ENCODE measurements around the gene SLC40A1. TPM values are rescaled to one million over a fixed set of nuclear protein-coding genes. Genes with fewer than 3 reads are reported as not detected.

Gene SLC40A1
- polyA plus RNA-seq = 1 to 10 TPM; 5.5 to 7.0 TPM

- Histone ChIP-seq H3K27me3 (ENCODE audit: control insufficient read depth in 1 of 2, insufficient read depth in 2 of 2, low read length in 2 of 2) (no peaks in the 10 kb centered on the region), H3K27ac (ENCODE audit: low read depth in 2 of 2, low read length in 1 of 2) (peak within 1 kb of the TSS; percentile 81 to 92), H3K4me1 (ENCODE audit: control insufficient read depth in 2 of 2, insufficient read depth in 2 of 2, low read length in 1 of 2) (peaks cover 2 to 7% of the 10 kb centered on the region in 2 donors), H3K36me3 (ENCODE audit: control insufficient read depth in 2 of 2, insufficient read depth in 2 of 2, low read length in 1 of 2) (no peaks in the 10 kb centered on the region), H3K4me3 (ENCODE audit: low read depth in 1 of 2, low read length in 2 of 2) (peak within 1 kb of the TSS; percentile 57 to 73), H3K9me3 (ENCODE audit: control insufficient read depth in 2 of 2, insufficient read depth in 1 of 2, low read depth in 1 of 2, low read length in 1 of 2) (no peaks in the 10 kb centered on the region)
- WGBS, 2 donors = 0 to 1% methylated on average over 72 to 78 of the region's 78 CpGs
Observed at GRCh38 chr2:189580658-189581353, at the start of gene SLC40A1. TSS of gene SLC40A1 (minus strand) at chr2:189580786. CDS start at chr2:189580460, 326 bp downstream.

GRCh38 chr2:189629531-189630453 is 49.2 kb upstream of the SLC40A1 start:
- Histone ChIP-seq H3K27ac (ENCODE audit: low read depth in 2 of 2, low read length in 1 of 2) (no peak overlapping the region), H3K27me3 (ENCODE audit: control insufficient read depth in 1 of 2, insufficient read depth in 2 of 2, low read length in 2 of 2) (no peaks in the 10 kb centered on the region), H3K9me3 (ENCODE audit: control insufficient read depth in 2 of 2, insufficient read depth in 1 of 2, low read depth in 1 of 2, low read length in 1 of 2) (no peaks in the 10 kb centered on the region), H3K4me1 (ENCODE audit: control insufficient read depth in 2 of 2, insufficient read depth in 2 of 2, low read length in 1 of 2) (no peaks in the 10 kb centered on the region), H3K4me3 (ENCODE audit: low read depth in 1 of 2, low read length in 2 of 2) (no peak overlapping the region), H3K36me3 (ENCODE audit: control insufficient read depth in 2 of 2, insufficient read depth in 2 of 2, low read length in 1 of 2) (no peaks in the 10 kb centered on the region)
- 67 to 76% methylated on average over 10 of the region's 10 CpGs for WGBS, 2 donors

GRCh38 chr2:189628817-189629530 is 48.4 kb upstream of the SLC40A1 start:
- no peak overlapping the region for H3K4me3 ChIP-seq (ENCODE audit: low read depth in 1 of 2, low read length in 2 of 2)
- no peaks in the 10 kb centered on the region for H3K9me3 ChIP-seq (ENCODE audit: control insufficient read depth in 2 of 2, insufficient read depth in 1 of 2, low read depth in 1 of 2, low read length in 1 of 2)
- H3K4me1 ChIP-seq (ENCODE audit: control insufficient read depth in 2 of 2, insufficient read depth in 2 of 2, low read length in 1 of 2) = no peaks in the 10 kb centered on the region
- H3K36me3 ChIP-seq (ENCODE audit: control insufficient read depth in 2 of 2, insufficient read depth in 2 of 2, low read length in 1 of 2) = no peaks in the 10 kb centered on the region
- no peaks in the 10 kb centered on the region for H3K27me3 ChIP-seq (ENCODE audit: control insufficient read depth in 1 of 2, insufficient read depth in 2 of 2, low read length in 2 of 2)
- 59 to 76% methylated on average over 9 of the region's 9 CpGs for WGBS, 2 donors
- no peak overlapping the region for H3K27ac ChIP-seq (ENCODE audit: low read depth in 2 of 2, low read length in 1 of 2)

GRCh38 chr2:189627789-189628188 is 47.2 kb upstream of the SLC40A1 start:
- Histone ChIP-seq H3K27me3 (ENCODE audit: control insufficient read depth in 1 of 2, insufficient read depth in 2 of 2, low read length in 2 of 2) (no peaks in the 10 kb centered on the region), H3K27ac (ENCODE audit: low read depth in 2 of 2, low read length in 1 of 2) (no peak overlapping the region), H3K4me1 (ENCODE audit: control insufficient read depth in 2 of 2, insufficient read depth in 2 of 2, low read length in 1 of 2) (no peaks in the 10 kb centered on the region), H3K4me3 (ENCODE audit: low read depth in 1 of 2, low read length in 2 of 2) (no peak overlapping the region), H3K36me3 (ENCODE audit: control insufficient read depth in 2 of 2, insufficient read depth in 2 of 2, low read length in 1 of 2) (no peaks in the 10 kb centered on the region), H3K9me3 (ENCODE audit: control insufficient read depth in 2 of 2, insufficient read depth in 1 of 2, low read depth in 1 of 2, low read length in 1 of 2) (no peaks in the 10 kb centered on the region)
- WGBS, 2 donors = 89 to 93% methylated on average over 1 of the region's 1 CpG

- no peak overlapping the region for H3K4me3 ChIP-seq (ENCODE audit: low read depth in 1 of 2, low read length in 2 of 2)
- no peaks in the 10 kb centered on the region for H3K9me3 ChIP-seq (ENCODE audit: control insufficient read depth in 2 of 2, insufficient read depth in 1 of 2, low read depth in 1 of 2, low read length in 1 of 2)
- H3K36me3 ChIP-seq (ENCODE audit: control insufficient read depth in 2 of 2, insufficient read depth in 2 of 2, low read length in 1 of 2) = no peaks in the 10 kb centered on the region
- no peak overlapping the region for H3K27ac ChIP-seq (ENCODE audit: low read depth in 2 of 2, low read length in 1 of 2)
- H3K27me3 ChIP-seq (ENCODE audit: control insufficient read depth in 1 of 2, insufficient read depth in 2 of 2, low read length in 2 of 2) = no peaks in the 10 kb centered on the region
- no peaks in the 10 kb centered on the region for H3K4me1 ChIP-seq (ENCODE audit: control insufficient read depth in 2 of 2, insufficient read depth in 2 of 2, low read length in 1 of 2)
- WGBS, 2 donors = 86 to 88% methylated on average over 2 of the region's 2 CpGs
Observed at GRCh38 chr2:189625636-189626035, 45.0 kb upstream of the SLC40A1 start.

- no peaks in the 10 kb centered on the region for H3K27me3 ChIP-seq (ENCODE audit: control insufficient read depth in 1 of 2, insufficient read depth in 2 of 2, low read length in 2 of 2)
- H3K4me1 ChIP-seq (ENCODE audit: control insufficient read depth in 2 of 2, insufficient read depth in 2 of 2, low read length in 1 of 2) = no peaks in the 10 kb centered on the region
- H3K4me3 ChIP-seq (ENCODE audit: low read depth in 1 of 2, low read length in 2 of 2) = no peak overlapping the region
- WGBS, 2 donors = 73 to 80% methylated on average over 3 of the region's 3 CpGs
- H3K27ac ChIP-seq (ENCODE audit: low read depth in 2 of 2, low read length in 1 of 2) = no peak overlapping the region
- H3K36me3 ChIP-seq (ENCODE audit: control insufficient read depth in 2 of 2, insufficient read depth in 2 of 2, low read length in 1 of 2) = no peaks in the 10 kb centered on the region
- H3K9me3 ChIP-seq (ENCODE audit: control insufficient read depth in 2 of 2, insufficient read depth in 1 of 2, low read depth in 1 of 2, low read length in 1 of 2) = no peaks in the 10 kb centered on the region
Observed at GRCh38 chr2:189624648-189625355, 44.2 kb upstream of the SLC40A1 start.

GRCh38 chr2:189623049-189623448 is 42.5 kb upstream of the SLC40A1 start:
- Histone ChIP-seq H3K9me3 (ENCODE audit: control insufficient read depth in 2 of 2, insufficient read depth in 1 of 2, low read depth in 1 of 2, low read length in 1 of 2) (no peaks in the 10 kb centered on the region), H3K4me3 (ENCODE audit: low read depth in 1 of 2, low read length in 2 of 2) (no peak overlapping the region), H3K36me3 (ENCODE audit: control insufficient read depth in 2 of 2, insufficient read depth in 2 of 2, low read length in 1 of 2) (no peaks in the 10 kb centered on the region), H3K27ac (ENCODE audit: low read depth in 2 of 2, low read length in 1 of 2) (no peak overlapping the region), H3K27me3 (ENCODE audit: control insufficient read depth in 1 of 2, insufficient read depth in 2 of 2, low read length in 2 of 2) (no peaks in the 10 kb centered on the region), H3K4me1 (ENCODE audit: control insufficient read depth in 2 of 2, insufficient read depth in 2 of 2, low read length in 1 of 2) (no peaks in the 10 kb centered on the region)
- 87 to 97% methylated on average over 1 of the region's 1 CpG for WGBS, 2 donors

GRCh38 chr2:189621781-189622180 is 41.2 kb upstream of the SLC40A1 start:
- H3K9me3 ChIP-seq (ENCODE audit: control insufficient read depth in 2 of 2, insufficient read depth in 1 of 2, low read depth in 1 of 2, low read length in 1 of 2) = no peaks in the 10 kb centered on the region
- H3K4me1 ChIP-seq (ENCODE audit: control insufficient read depth in 2 of 2, insufficient read depth in 2 of 2, low read length in 1 of 2) = no peaks in the 10 kb centered on the region
- no peak overlapping the region for H3K4me3 ChIP-seq (ENCODE audit: low read depth in 1 of 2, low read length in 2 of 2)
- H3K27me3 ChIP-seq (ENCODE audit: control insufficient read depth in 1 of 2, insufficient read depth in 2 of 2, low read length in 2 of 2) = no peaks in the 10 kb centered on the region
- H3K27ac ChIP-seq (ENCODE audit: low read depth in 2 of 2, low read length in 1 of 2) = no peak overlapping the region
- H3K36me3 ChIP-seq (ENCODE audit: control insufficient read depth in 2 of 2, insufficient read depth in 2 of 2, low read length in 1 of 2) = no peaks in the 10 kb centered on the region

- no peak overlapping the region for H3K4me3 ChIP-seq (ENCODE audit: low read depth in 1 of 2, low read length in 2 of 2)
- 0% methylated on average over 1 of the region's 1 CpG for WGBS, 2 donors
- no peaks in the 10 kb centered on the region for H3K36me3 ChIP-seq (ENCODE audit: control insufficient read depth in 2 of 2, insufficient read depth in 2 of 2, low read length in 1 of 2)
- H3K4me1 ChIP-seq (ENCODE audit: control insufficient read depth in 2 of 2, insufficient read depth in 2 of 2, low read length in 1 of 2) = no peaks in the 10 kb centered on the region
- H3K27ac ChIP-seq (ENCODE audit: low read depth in 2 of 2, low read length in 1 of 2) = no peak overlapping the region
- H3K9me3 ChIP-seq (ENCODE audit: control insufficient read depth in 2 of 2, insufficient read depth in 1 of 2, low read depth in 1 of 2, low read length in 1 of 2) = no peaks in the 10 kb centered on the region
- H3K27me3 ChIP-seq (ENCODE audit: control insufficient read depth in 1 of 2, insufficient read depth in 2 of 2, low read length in 2 of 2) = no peaks in the 10 kb centered on the region
Observed at GRCh38 chr2:189618197-189618596, 37.6 kb upstream of the SLC40A1 start.
